Right ventricle myocardium inferior (tissue), 1 donor: Measurements from ENCODE around the gene RAX2. TPM values are rescaled to one million over a fixed set of nuclear protein-coding genes. Genes with fewer than 3 reads are reported as not detected.
A peak's percentile ranks its signal among the peaks of the same experiment; 100 is the strongest.

Source experiments
- ATAC-seq: fragments of 200-7000 bp; cut with Tn5 transposase; one replicate; pipeline ENCODE4 v1.9.1; 2020; ENCODE audit warnings: mild to moderate bottlenecking, moderate library complexity
- DNase-seq: peaks from one replicate; pipeline ENCODE4 v3.0.0; 2021; ENCODE audit errors: missing footprints
- intact Hi-C: fragments of 100-400 bp; cut with DNase I; formaldehyde crosslinking; loops from one replicate; pipeline ENCODE4 v1.11.0; 2022
- total RNA-seq: library from RNA; stranded (reverse); fragmentation: NEBNext Ultra II Directional; extraction: Animal tissue kit (Norgen Biotek cat#: 25700); gene quantifications from one replicate; pipeline ENCODE4 v1.2.1, GENCODE V29; 2021
- donor health status: DM: no; HTN: yes; CAD: no; lungs with severe emphysema.

RAX2 gene
- total RNA-seq, 1 donor from 2014 or later = not detected

DNA sequence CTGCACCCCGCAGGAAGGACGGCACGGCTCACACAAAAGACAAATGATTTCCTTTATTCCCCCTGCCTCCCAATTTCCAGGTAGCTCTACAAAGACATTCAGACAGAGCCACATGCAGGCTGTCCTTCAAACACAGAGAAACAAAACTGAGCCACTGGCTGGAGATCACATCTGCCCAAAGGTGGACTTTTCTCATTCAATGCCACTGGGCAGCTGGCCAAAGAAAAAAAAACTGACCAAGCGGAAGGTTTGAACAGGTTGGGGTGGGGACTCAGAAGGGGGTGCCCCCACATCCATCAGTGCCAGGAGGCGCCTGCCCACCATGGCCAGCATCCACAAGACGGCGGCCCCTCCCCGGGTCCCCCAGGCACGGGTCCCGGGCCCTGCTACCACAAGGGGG lies 32.0 kb upstream of the RAX2 start:
- DNase-seq = no peak
- intact Hi-C loops = no loop called here
- ATAC-seq = no peak

- ATAC-seq = no peak
- DNase-seq = no peak
- intact Hi-C loops = no loop called here
These were observed 31.3 kb upstream of the RAX2 start for GRCh38 chr19:3803114-3803888.

DNA sequence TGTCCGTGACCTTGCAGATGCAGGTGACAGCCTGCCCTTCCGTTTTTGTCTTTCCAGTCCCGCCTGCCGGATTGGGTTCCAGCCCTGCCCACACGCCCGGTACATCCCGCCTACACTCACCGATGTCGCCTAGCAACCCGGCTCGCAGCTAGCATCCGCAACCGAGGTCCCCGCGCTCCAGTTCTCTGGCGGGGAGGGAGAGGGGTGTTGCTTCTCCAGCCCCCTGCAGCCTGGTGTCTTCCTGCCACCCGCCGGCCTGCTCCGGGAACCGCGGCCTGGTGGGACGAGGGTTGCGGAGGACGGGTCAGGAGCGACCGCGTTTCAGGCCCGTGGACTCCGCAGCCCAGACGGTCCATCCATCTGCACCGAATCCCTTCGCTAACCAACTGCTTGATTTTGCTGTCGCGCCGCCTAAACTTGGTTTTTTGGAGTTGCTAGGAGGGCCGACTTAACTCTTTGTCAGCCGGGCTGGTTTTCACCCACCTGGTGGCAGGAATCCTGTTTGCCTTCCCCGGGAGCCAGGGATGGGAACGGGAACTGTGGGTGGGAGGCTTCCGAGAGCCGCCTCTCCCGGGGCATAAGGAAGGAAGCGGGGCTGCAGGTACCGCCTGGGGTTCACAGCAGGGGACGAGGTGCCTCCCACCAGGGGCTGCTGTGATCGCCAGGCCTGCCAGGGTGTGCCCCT lies 29.5 kb upstream of the RAX2 start:
- DNase-seq (peak; percentile 23), ATAC-seq (no peak)
- intact Hi-C loops = no loop called here

DNA sequence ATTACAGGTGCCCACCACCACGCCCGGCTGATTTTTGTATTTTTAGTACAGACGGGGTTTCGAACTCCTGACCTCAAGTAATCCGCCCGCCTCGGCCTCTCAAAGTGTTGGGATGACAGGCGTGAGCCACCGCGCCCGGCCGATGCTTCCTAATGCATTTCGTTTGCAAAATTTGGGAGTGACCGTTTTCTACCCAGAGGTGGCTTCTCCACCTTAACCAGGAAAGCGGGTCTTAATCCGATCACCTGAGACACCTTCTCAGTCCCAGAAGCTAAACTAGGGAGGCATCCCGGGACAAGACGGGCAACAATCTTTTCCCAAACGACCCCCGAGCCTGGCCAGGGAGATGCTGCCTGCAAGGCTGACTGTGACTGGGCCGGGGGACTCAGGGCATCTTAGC lies 29.0 kb upstream of the RAX2 start:
- intact Hi-C loops = no loop called here
- ATAC-seq = no peak
- no peak for DNase-seq

GRCh38 chr19:3798137-3798536 lies 26.1 kb upstream of the RAX2 start:
- ATAC-seq = no peak
- no peak for DNase-seq
- intact Hi-C loops = no loop called here

- intact Hi-C loops = no loop called here
- DNase-seq = no peak
- no peak for ATAC-seq
These were observed 24.3 kb upstream of the RAX2 start for GRCh38 chr19:3796358-3796757.

GRCh38 chr19:3793799-3794198 lies 21.8 kb upstream of the RAX2 start:
- intact Hi-C loops = no loop called here
- DNase-seq (no peak), ATAC-seq (no peak)

DNA sequence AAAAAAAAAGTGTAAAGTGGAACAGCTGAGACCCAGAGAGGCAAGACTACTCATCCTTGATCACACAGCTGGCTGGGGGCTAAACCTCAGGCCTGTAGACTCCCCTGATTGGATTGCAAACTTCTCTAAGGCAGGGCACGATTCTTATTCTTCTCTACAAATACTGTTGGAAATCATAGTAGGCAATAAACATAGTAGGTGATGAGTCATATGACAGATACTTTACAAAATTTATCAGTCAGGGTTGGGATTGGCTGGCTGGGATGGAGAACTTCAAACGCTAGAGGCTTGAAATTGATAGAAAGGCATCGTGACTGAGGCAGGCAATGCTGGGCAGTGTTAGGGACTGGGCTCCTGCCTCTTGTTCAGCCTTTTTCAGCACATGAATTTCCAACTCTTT lies 20.1 kb upstream of the RAX2 start:
- intact Hi-C loops = no loop called here
- no peak for DNase-seq
- ATAC-seq = no peak

DNA sequence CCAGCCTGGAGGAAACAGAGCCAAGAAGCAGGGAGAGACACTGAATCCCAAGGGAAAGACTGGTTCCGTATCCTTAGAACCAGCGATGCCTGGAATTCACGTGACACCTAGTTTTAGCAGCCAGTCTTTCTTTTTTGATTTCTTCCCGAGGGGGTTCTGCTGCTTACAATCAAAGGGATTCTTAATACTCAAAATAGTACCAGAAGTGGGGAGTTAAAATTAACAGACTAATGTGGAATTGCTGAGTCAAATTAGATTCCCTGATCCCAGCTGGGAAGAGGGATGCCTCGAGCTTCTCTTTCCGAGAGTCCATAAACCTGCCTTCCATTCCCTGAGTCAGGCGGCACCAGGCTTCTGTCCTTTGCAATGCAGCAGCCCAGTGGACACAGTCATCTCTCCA lies 18.9 kb upstream of the RAX2 start:
- no peak for ATAC-seq
- no peak for DNase-seq
- intact Hi-C loops = no loop called here

- DNase-seq (no peak), ATAC-seq (no peak)
- intact Hi-C loops = no loop called here
These were observed 18.2 kb upstream of the RAX2 start for GRCh38 chr19:3790209-3790734.

- DNase-seq = no peak
- intact Hi-C loops = no loop called here
- no peak for ATAC-seq
These were observed 17.2 kb upstream of the RAX2 start for GRCh38 chr19:3788996-3789778.

GRCh38 chr19:3785938-3786824 lies 14.2 kb upstream of the RAX2 start, which contains the start of gene MATK:
Gene MATK (minus strand): TSS chr19:3786381. CDS start chr19:3785135, 1,246 bp downstream.
- ATAC-seq = no peak
- no peak for DNase-seq

GRCh38 chr19:3785451-3785937 lies 13.5 kb upstream of the RAX2 start:
- intact Hi-C loops = no loop called here
- no peak for DNase-seq
- no peak for ATAC-seq

More at GRCh38 chr19:3785938-3786824, 14.2 kb upstream of the RAX2 start, which contains the start of gene MATK:
- intact Hi-C loops = no loop called here

GRCh38 chr19:3784607-3785450 lies 12.8 kb upstream of the RAX2 start:
- ATAC-seq (no peak), DNase-seq (no peak)
- intact Hi-C loops = no loop called here

GRCh38 chr19:3783660-3784584 lies 11.9 kb upstream of the RAX2 start:
- DNase-seq (no peak), ATAC-seq (no peak)
- intact Hi-C loops = no loop called here

DNA sequence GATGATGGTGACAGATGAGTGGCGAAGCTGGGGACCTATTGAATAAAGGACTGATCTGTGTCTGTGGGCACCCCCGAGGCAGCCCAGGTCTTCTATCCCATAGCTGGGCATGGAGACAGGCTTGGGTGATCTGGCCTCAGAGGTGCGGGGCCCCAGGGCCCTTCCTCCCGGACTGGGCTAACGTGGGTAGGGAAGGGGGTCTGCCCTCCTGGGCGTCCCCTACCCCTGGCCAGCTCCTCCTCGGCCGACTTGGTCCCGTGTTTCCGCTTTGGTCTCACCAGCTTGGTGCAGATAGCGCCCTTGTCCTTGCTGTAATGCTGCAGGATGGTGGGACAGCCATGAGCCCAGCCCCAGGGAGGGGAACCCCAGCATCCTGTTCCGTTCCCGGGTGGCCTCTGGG lies 10.9 kb upstream of the RAX2 start:
- intact Hi-C loops = no loop called here
- no peak for ATAC-seq
- DNase-seq = no peak
